H9 (cell line): Measurements from ENCODE around the gene RPL22. TPM values are rescaled to one million over a fixed set of nuclear protein-coding genes. Genes with fewer than 3 reads are reported as not detected.

Experiments used
- DNase-seq: peaks from one replicate; pipeline ENCODE4 v3.0.0-alpha.2; 2017
- H2AFZ ChIP-seq: one replicate; pipeline ENCODE4 v1.6.1; 2013; ENCODE audit warnings: mild to moderate bottlenecking, low read length, control low read depth, moderate library complexity
- H2AK5ac ChIP-seq: 2 replicates; pipeline ENCODE4 v1.6.1; 2013; ENCODE audit warnings: low read length, control low read depth, mixed read lengths; ENCODE audit not compliant: insufficient read length
- H2BK120ac ChIP-seq: one replicate; pipeline ENCODE4 v1.6.1; 2013; ENCODE audit warnings: low read depth, mild to moderate bottlenecking, low read length, control low read depth, inconsistent platforms; ENCODE audit not compliant: poor library complexity, severe bottlenecking
- H2BK12ac ChIP-seq: 2 replicates; pipeline ENCODE4 v1.6.1; 2013; ENCODE audit warnings: low read length, control low read depth, mixed read lengths, low read depth; ENCODE audit not compliant: insufficient read length
- H2BK15ac ChIP-seq: 2 replicates; pipeline ENCODE4 v1.6.1; 2013; ENCODE audit warnings: low read depth, low read length, control low read depth
- H2BK20ac ChIP-seq: one replicate; pipeline ENCODE4 v1.6.1; 2013; ENCODE audit warnings: low read depth, mild to moderate bottlenecking, low read length, control low read depth, inconsistent platforms; ENCODE audit not compliant: poor library complexity, severe bottlenecking
- H2BK5ac ChIP-seq: 2 replicates; pipeline ENCODE4 v1.6.1; 2013; ENCODE audit warnings: low read length, control low read depth, mixed read lengths; ENCODE audit not compliant: insufficient read length
- H3K14ac ChIP-seq: 2 replicates; pipeline ENCODE4 v1.6.1; 2013; ENCODE audit warnings: low read length, control low read depth; ENCODE audit not compliant: insufficient read depth
- H3K18ac ChIP-seq: 2 replicates; pipeline ENCODE4 v1.6.1; 2013; ENCODE audit warnings: low read depth, mild to moderate bottlenecking, mixed read lengths, low read length, control low read depth; ENCODE audit not compliant: insufficient read length
- H3K23ac ChIP-seq: 2 replicates; pipeline ENCODE4 v1.6.1; 2013; ENCODE audit warnings: low read length, control low read depth, mixed read lengths, low read depth; ENCODE audit not compliant: insufficient read length
- H3K23me2 ChIP-seq: 2 replicates; pipeline ENCODE4 v1.6.1; 2013; ENCODE audit warnings: low read depth, mild to moderate bottlenecking, mixed read lengths, low read length, control low read depth; ENCODE audit not compliant: insufficient read length, poor library complexity, severe bottlenecking
- H3K27ac ChIP-seq: 2 replicates; pipeline ENCODE4 v1.5.1; 2013; ENCODE audit warnings: low read length, control low read depth, mixed read lengths, low read depth; ENCODE audit not compliant: insufficient read length
- H3K27me3 ChIP-seq: 2 replicates; pipeline ENCODE4 v1.6.1; 2013; ENCODE audit warnings: low read length, control low read depth, inconsistent platforms; ENCODE audit not compliant: insufficient read depth
- H3K4ac ChIP-seq: 2 replicates; pipeline ENCODE4 v1.6.1; 2013; ENCODE audit warnings: low read depth, mild to moderate bottlenecking, control low read depth, inconsistent platforms, low read length, moderate library complexity
- H3K4me1 ChIP-seq: 2 replicates; pipeline ENCODE4 v1.6.1; 2013; ENCODE audit warnings: low read length, control low read depth, inconsistent platforms; ENCODE audit not compliant: insufficient read depth
- H3K4me2 ChIP-seq: 2 replicates; pipeline ENCODE4 v1.6.1; 2013; ENCODE audit warnings: low read length, control low read depth, mixed read lengths; ENCODE audit not compliant: insufficient read length, insufficient read depth
- H3K56ac ChIP-seq: 2 replicates; pipeline ENCODE4 v1.6.1; 2013; ENCODE audit warnings: low read depth, mild to moderate bottlenecking, mixed read lengths, low read length, control low read depth; ENCODE audit not compliant: insufficient read length
- H3K79me1 ChIP-seq: 2 replicates; pipeline ENCODE4 v1.6.1; 2013; ENCODE audit warnings: low read depth, mild to moderate bottlenecking, moderate library complexity, low read length, control low read depth, inconsistent platforms; ENCODE audit not compliant: insufficient read depth, poor library complexity, severe bottlenecking
- H3K79me2 ChIP-seq: 2 replicates; pipeline ENCODE4 v1.6.1; 2013; ENCODE audit warnings: low read length, control low read depth, inconsistent platforms; ENCODE audit not compliant: insufficient read depth
- H3K9ac ChIP-seq: 2 replicates; pipeline ENCODE4 v1.6.1; 2013; ENCODE audit warnings: low read length, control low read depth, mixed read lengths; ENCODE audit not compliant: insufficient read length; ENCODE audit errors: extremely low read depth
- H3K9me3 ChIP-seq: one replicate; pipeline ENCODE4 v1.6.1; 2013; ENCODE audit warnings: low read depth, low read length, inconsistent platforms; ENCODE audit not compliant: control insufficient read depth
- H3T11ph ChIP-seq: one replicate; pipeline ENCODE4 v1.6.1; 2013; ENCODE audit warnings: mild to moderate bottlenecking, low read length, control low read depth, inconsistent platforms
- H4K20me1 ChIP-seq: one replicate; pipeline ENCODE4 v1.6.1; 2013; ENCODE audit not compliant: control insufficient read depth, insufficient read length, insufficient read depth
- H4K5ac ChIP-seq: 2 replicates; pipeline ENCODE4 v1.6.1; 2013; ENCODE audit warnings: low read depth, mild to moderate bottlenecking, mixed read lengths, low read length, control low read depth; ENCODE audit not compliant: insufficient read length
- H4K8ac ChIP-seq: replicated peaks from 2 replicates; pipeline ENCODE4 v1.6.1; 2013; ENCODE audit warnings: low read length, control low read depth, mixed read lengths, low read depth; ENCODE audit not compliant: insufficient read length
- H4K91ac ChIP-seq: 2 replicates; pipeline ENCODE4 v1.6.1; 2013; ENCODE audit warnings: low read depth, mild to moderate bottlenecking, moderate library complexity, mixed read lengths, low read length, control low read depth; ENCODE audit not compliant: insufficient read length
- H3K27ac Mint-ChIP-seq, 3 experiments: 2 replicates in 2 of 3; 3 replicates in 1 of 3; pipeline ENCODE4 v1.8.0; 2020 to 2021; ENCODE audit warnings: mixed read lengths in 3 of 3, mild to moderate bottlenecking in 1 of 3, moderate library complexity in 1 of 3
- H3K27me3 Mint-ChIP-seq: 2 replicates; pipeline ENCODE4 v1.8.0; 2021; ENCODE audit warnings: low read depth, mild to moderate bottlenecking, moderate library complexity, mixed read lengths
- H3K36me3 Mint-ChIP-seq, 3 experiments: 2 replicates in 2 of 3; 3 replicates in 1 of 3; pipeline ENCODE4 v1.8.0; 2020 to 2021; ENCODE audit warnings: low read depth in 3 of 3, mixed read lengths in 3 of 3; ENCODE audit not compliant: insufficient read depth in 1 of 3
- H3K4me1 Mint-ChIP-seq, 2 experiments: 2 replicates each; pipeline ENCODE4 v1.8.0; 2020; ENCODE audit warnings: mixed read lengths in 2 of 2
- H3K4me3 Mint-ChIP-seq, 2 experiments: 2 replicates in 1 of 2; 3 replicates in 1 of 2; pipeline ENCODE4 v1.8.0; 2020 to 2021; ENCODE audit warnings: mild to moderate bottlenecking in 2 of 2, mixed read lengths in 2 of 2, moderate library complexity in 1 of 2
- H3K9me3 Mint-ChIP-seq, 2 experiments: 2 replicates in 1 of 2; 3 replicates in 1 of 2; pipeline ENCODE4 v1.8.0; 2020; ENCODE audit warnings: mild to moderate bottlenecking in 2 of 2, mixed read lengths in 2 of 2, moderate library complexity in 1 of 2
- CTCF ChIP-seq: fragments of 200-600 bp; sonication (generic); conservative IDR thresholded peaks from 3 replicates; pipeline ENCODE4 v1.8.0; 2021; ENCODE audit warnings: antibody characterized with exemption, mild to moderate bottlenecking
- WGBS: extraction: QIAGEN DNeasy Blood & Tissue Kit; methylation state at CpG from one replicate; pipeline ENCODE4 v1.1.7; 2013; ENCODE audit warnings: missing lambda C conversion rate, low lambda C conversion rate, mixed read lengths; ENCODE audit not compliant: insufficient read length; ENCODE audit errors: extremely low coverage; 5-methylcytosine and 5-hydroxymethylcytosine counted together
- total RNA-seq: library from RNA; stranded (reverse); gene quantifications from 2 replicates; pipeline ENCODE4 v1.2.1, GENCODE V29; 2021

The RPL22 gene
- total RNA-seq, 1 experiment from 2014 or later: 582 TPM

GRCh38 chr1:6144175-6144574 lies 55.2 kb downstream of the RPL22 start:
- peak overlapping the region in 2 of 3 experiments; percentile 47 to 70; a peak in 2 of 7 replicates for H3K27ac Mint-ChIP-seq
- no peak for DNase-seq

More at GRCh38 chr1:6144175-6144574, 55.2 kb downstream of the RPL22 start:
- no peak overlapping the region for H3T11ph ChIP-seq
- no peak overlapping the region for H3K27ac ChIP-seq
- Mint-ChIP-seq H3K27me3 (peaks cover 47% of the 10 kb centered on the region), H3K4me3 (no peak overlapping the region), H3K9me3 (no peaks in the 10 kb centered on the region), H3K4me1 (peaks cover 2 to 9% of the 10 kb centered on the region in 2 experiments; a peak in 2 of 4 replicates), H3K36me3 (no peaks in the 10 kb centered on the region)
- H2BK120ac ChIP-seq: peak overlapping the region; percentile 63
- H3K4me2 ChIP-seq: no peak overlapping the region
- no peak overlapping the region for H3K23ac ChIP-seq
- no peak overlapping the region for H2AK5ac ChIP-seq
- H4K5ac ChIP-seq: no peak overlapping the region
- H3K14ac ChIP-seq: 0 out of 2 replicates have a peak overlapping the region, but pooled peaks have one; percentile 63
- H3K9ac ChIP-seq: no peak overlapping the region
- no peak overlapping the region for H2BK20ac ChIP-seq
- H3K27me3 ChIP-seq: peaks cover 4% of the 10 kb centered on the region; the same call in 1 of the 2 replicates
- no peaks in the 10 kb centered on the region for H3K4me1 ChIP-seq
- no peaks in the 10 kb centered on the region for H3K79me1 ChIP-seq
- H2BK5ac ChIP-seq: no peak overlapping the region
- no peaks in the 10 kb centered on the region for H4K20me1 ChIP-seq
- no peaks in the 10 kb centered on the region for H3K79me2 ChIP-seq
- no peak for TF ChIP-seq CTCF
- peak overlapping the region; percentile 51; the same call in 1 of the 2 replicates for H3K4ac ChIP-seq
- no CpG with 5 or more reads among the region's 7 CpGs for WGBS
- H3K9me3 ChIP-seq: no peaks in the 10 kb centered on the region
- H3K56ac ChIP-seq: no peak overlapping the region
- H4K91ac ChIP-seq: no peak overlapping the region
- no peak overlapping the region for H2BK12ac ChIP-seq
- no peak overlapping the region for H2BK15ac ChIP-seq
- H4K8ac ChIP-seq: no peak overlapping the region
- H3K18ac ChIP-seq: peak overlapping the region; percentile 62
- peaks cover 7% of the 10 kb centered on the region for H3K23me2 ChIP-seq
- no peak overlapping the region for H2AFZ ChIP-seq
